Measurements from ENCODE around the gene COL11A2.

The COL11A2 gene

DNA sequence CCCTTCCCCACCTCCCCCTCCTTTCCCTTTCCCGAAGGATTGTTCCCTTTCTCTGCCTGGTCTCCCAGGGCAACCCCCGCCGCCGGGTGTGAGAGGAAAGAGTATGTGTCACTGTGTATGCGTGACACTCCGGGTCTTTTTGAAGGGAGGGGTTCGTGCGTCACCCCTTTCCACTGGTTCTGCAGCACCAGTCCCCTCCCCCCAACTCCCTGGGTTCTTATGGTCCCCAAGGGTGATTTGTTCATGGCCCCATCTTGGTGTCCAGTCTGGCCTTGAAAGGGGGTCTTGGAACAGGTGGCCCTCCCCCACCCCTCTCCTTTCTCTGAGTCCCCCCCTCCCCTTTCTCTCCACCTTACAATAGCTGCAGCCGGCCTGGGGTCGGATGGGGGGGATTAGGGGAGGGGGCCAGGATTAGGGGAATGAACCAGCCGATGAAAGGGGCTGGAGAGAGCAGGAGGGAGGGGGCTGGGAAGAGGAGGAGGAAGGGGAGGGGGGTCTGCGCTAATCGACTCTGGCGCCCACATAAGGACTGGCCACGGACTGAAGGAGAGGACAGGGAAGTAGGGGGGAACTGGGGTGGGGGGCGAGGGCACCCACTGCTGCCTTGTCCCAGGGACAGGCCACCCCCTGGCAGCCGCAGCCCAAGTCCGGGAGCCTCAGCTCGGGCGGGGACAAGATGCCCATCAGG is 14.7 kb upstream of the COL11A2 start:
- TF ChIP-seq, protein P1, sequence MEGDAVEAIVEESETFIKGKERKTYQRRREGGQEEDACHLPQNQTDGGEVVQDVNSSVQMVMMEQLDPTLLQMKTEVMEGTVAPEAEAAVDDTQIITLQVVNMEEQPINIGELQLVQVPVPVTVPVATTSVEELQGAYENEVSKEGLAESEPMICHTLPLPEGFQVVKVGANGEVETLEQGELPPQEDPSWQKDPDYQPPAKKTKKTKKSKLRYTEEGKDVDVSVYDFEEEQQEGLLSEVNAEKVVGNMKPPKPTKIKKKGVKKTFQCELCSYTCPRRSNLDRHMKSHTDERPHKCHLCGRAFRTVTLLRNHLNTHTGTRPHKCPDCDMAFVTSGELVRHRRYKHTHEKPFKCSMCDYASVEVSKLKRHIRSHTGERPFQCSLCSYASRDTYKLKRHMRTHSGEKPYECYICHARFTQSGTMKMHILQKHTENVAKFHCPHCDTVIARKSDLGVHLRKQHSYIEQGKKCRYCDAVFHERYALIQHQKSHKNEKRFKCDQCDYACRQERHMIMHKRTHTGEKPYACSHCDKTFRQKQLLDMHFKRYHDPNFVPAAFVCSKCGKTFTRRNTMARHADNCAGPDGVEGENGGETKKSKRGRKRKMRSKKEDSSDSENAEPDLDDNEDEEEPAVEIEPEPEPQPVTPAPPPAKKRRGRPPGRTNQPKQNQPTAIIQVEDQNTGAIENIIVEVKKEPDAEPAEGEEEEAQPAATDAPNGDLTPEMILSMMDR (IDR thresholded peaks at IDR 0.05; ENCODE audit: low read depth, low read length, missing control alignments) = no peak
- DNase-seq (ENCODE audit: extremely low read depth, low read depth) = no peak
- peak overlapping the region; percentile 94 for H3K4me3 ChIP-seq (replicated peaks; ENCODE audit: low read depth, low read length)

DNA sequence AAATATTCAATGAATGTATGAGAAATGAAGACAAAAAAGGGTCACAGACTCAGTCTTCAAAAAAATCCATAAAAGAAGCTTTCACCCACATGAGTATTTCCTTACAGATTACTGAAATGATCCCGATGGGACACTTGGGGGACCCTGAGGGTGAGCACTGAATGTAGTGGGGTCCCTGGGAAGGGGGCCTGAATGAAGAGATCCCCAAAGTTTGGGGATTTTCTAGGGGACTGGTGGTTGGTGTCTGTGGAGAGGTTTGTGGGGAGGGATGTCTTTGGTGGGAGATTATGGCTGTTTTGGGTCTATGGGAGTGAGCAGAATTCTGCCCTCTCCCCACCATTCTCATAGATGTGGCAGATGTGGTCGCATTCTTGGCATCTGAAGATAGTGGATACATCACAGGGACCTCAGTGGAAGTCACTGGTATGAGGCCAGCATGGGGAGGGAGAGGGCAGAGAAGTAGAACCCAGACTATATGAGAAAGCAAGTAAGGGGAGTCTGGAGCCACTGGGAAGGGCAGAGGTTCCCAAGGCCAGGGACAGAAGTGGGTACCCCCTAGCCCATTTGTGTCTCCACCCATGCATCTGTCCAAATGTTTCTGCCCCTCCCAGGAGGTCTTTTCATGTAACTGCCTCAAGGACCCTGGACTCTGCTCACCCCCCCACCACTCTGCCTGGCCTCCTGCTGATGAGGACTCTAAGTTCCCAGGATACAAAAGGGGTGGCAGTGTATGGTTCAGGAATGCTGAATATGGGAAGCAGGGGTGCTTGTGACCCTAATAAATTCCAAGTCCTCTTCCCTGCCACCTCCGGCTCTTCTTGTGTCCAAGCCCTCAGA is 14.0 kb upstream of the COL11A2 start:
- DNase-seq (ENCODE audit: extremely low read depth, low read depth) = no peak
- no peak overlapping the region for H3K4me3 ChIP-seq (replicated peaks; ENCODE audit: low read depth, low read length)
- TF ChIP-seq, protein P1 (IDR thresholded peaks at IDR 0.05; ENCODE audit: low read depth, low read length, missing control alignments) = no peak

DNA sequence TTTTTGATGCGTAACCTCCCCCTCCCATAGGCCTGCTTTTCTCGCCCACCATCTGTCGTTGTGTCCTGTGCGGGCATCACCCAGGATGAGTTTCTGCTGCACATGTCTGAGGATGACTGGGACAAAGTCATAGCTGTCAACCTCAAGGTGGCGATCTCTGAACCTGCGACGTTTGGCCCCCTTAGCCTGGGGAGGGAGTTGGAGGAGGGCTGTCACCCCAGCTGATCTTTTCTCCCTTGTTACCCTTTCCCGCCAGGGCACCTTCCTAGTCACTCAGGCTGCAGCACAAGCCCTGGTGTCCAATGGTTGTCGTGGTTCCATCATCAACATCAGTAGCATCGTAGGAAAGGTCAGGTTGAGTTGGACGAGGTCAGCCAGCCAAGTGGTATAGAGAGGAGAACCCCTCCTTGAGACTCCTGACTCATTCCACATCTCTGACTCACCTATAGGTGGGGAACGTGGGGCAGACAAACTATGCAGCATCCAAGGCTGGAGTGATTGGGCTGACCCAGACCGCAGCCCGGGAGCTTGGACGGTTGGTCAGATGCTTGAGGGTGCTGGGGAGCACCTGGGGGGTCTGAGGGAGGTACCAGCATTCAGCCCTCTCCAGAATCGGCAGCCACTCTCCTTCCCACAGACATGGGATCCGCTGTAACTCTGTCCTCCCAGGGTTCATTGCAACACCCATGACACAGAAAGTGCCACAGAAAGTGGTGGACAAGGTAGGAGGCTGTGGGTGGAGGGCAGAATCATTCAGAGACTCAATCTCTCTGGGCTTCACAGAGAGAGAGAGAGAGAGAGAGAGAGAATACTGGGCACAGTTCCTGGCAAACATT is 13.1 kb upstream of the COL11A2 start:
- TF ChIP-seq, protein P1 (IDR thresholded peaks at IDR 0.05; ENCODE audit: low read depth, low read length, missing control alignments) = no peak
- no peak for DNase-seq (ENCODE audit: extremely low read depth, low read depth)
- peak overlapping the region; percentile 59 for H3K4me3 ChIP-seq (replicated peaks; ENCODE audit: low read depth, low read length)

DNA sequence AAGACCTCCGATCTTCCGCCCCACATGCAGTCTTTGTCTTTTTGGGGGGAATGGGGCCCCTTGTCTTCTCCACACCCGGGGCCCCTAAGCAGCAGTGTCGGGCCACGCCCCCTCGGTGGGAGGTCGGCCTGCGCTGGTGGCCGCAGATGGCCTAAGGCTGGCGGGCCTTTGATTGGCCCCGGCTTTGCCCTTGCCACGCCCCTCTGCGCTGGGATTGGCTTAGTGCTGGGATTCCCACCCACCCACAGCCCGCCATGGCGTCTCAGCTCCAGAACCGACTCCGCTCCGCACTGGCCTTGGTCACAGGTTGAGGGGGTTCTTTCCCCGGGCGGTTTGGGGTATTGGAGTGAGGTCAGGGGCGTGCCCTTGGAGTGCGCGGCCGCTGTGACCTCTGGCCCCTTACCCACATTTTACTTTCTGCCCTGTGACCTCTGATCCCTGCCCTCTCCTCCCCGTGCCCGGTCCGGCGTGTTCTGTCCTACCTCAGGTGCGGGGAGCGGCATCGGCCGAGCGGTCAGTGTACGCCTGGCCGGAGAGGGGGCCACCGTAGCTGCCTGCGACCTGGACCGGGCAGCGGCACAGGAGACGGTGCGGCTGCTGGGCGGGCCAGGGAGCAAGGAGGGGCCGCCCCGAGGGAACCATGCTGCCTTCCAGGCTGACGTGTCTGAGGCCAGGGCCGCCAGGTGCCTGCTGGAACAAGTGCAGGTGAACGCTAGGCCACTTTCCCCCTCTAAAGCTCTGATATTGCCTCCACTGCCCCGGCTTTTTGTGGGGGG is 12.3 kb upstream of the COL11A2 start, which contains the start of gene HSD17B8:
Gene HSD17B8, plus strand, starts transcription at position 241 of the 776 bp plus-strand sequence. Its CDS starts 14 bp downstream, at position 255.
- TF ChIP-seq, protein P1 (IDR thresholded peaks at IDR 0.05; ENCODE audit: low read depth, low read length, missing control alignments) = no peak
- peak; percentile 65 for DNase-seq (ENCODE audit: extremely low read depth, low read depth)
- H3K4me3 ChIP-seq (replicated peaks; ENCODE audit: low read depth, low read length) = peak within 1 kb of the TSS; percentile 59

DNA sequence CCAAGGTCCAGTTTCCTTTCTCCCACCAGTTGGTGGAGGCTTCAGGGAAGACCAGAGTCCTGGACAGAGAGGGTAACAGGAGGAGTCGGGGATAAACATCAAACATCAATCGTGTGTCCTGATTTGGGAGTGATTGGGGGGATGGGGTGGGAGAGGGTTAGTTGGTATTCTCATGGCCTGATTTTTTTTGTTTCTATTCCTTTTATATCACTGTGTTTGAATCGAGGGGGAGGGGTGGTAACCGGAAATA is 11.8 kb upstream of the COL11A2 start:
- TF ChIP-seq, protein P1 (IDR thresholded peaks at IDR 0.05; ENCODE audit: low read depth, low read length, missing control alignments) = no peak
- no peak overlapping the region for H3K4me3 ChIP-seq (replicated peaks; ENCODE audit: low read depth, low read length)
- DNase-seq (ENCODE audit: extremely low read depth, low read depth) = no peak

Measured in HFF-Myc (cell line).